AG10803 (cell line): ENCODE measurements around the gene UBE2F.

ENCODE experiments used
- DNase-seq: peaks from one replicate; pipeline ENCODE4 v3.0.0; 2010; ENCODE audit warnings: low read depth
- H3K4me3 ChIP-seq: 2 replicates; pipeline ENCODE4 v1.5.1; 2011; ENCODE audit warnings: mild to moderate bottlenecking, low read length, control low read depth
- CTCF ChIP-seq: conservative IDR thresholded peaks from 2 replicates; pipeline ENCODE4 v1.5.1; 2011; ENCODE audit warnings: mild to moderate bottlenecking, low read length, control low read depth, inconsistent platforms

UBE2F gene

GRCh38 chr2:238077292-238077691 lies 110.5 kb downstream of the UBE2F start:
- no peak for TF ChIP-seq CTCF
- H3K4me3 ChIP-seq: no peak overlapping the region
- DNase-seq: no peak

GRCh38 chr2:238079874-238080327 lies 113.1 kb downstream of the UBE2F start:
- no peak overlapping the region for H3K4me3 ChIP-seq
- DNase-seq: no peak
- TF ChIP-seq CTCF: no peak

GRCh38 chr2:238080518-238080917 lies 113.7 kb downstream of the UBE2F start:
- no peak overlapping the region for H3K4me3 ChIP-seq
- no peak for DNase-seq
- no peak for TF ChIP-seq CTCF

- no peak for DNase-seq
- H3K4me3 ChIP-seq: no peak overlapping the region
- TF ChIP-seq CTCF: no peak
Measured at GRCh38 chr2:238081150-238081549, 114.3 kb downstream of the UBE2F start.

GRCh38 chr2:238081561-238081960 lies 114.7 kb downstream of the UBE2F start:
- H3K4me3 ChIP-seq: no peak overlapping the region
- TF ChIP-seq CTCF: no peak
- DNase-seq: no peak

GRCh38 chr2:238082151-238082550 lies 115.3 kb downstream of the UBE2F start:
- no peak overlapping the region for H3K4me3 ChIP-seq
- no peak for DNase-seq
- no peak for TF ChIP-seq CTCF

GRCh38 chr2:238082827-238083226 lies 116.0 kb downstream of the UBE2F start:
- no peak overlapping the region for H3K4me3 ChIP-seq
- TF ChIP-seq CTCF: no peak
- DNase-seq: no peak
